ENCODE results near the gene SRPX.

SRPX gene

GRCh38 chrX:38211891-38212635, 8.6 kb downstream of the SRPX start:
- in situ Hi-C loops (cut with MboI; ENCODE audit: low sequenced_read_pairs), result no loop called here

GRCh38 chrX:38206542-38206941, 14.1 kb downstream of the SRPX start:
- in situ Hi-C loops (cut with MboI; ENCODE audit: low sequenced_read_pairs), result no loop called here

GRCh38 chrX:38206036-38206435, 14.6 kb downstream of the SRPX start:
- in situ Hi-C loops (cut with MboI; ENCODE audit: low sequenced_read_pairs), result no loop called here

- in situ Hi-C loops (cut with MboI; ENCODE audit: low sequenced_read_pairs), result no loop called here
Measured at GRCh38 chrX:38205039-38205438, 15.6 kb downstream of the SRPX start.

GRCh38 chrX:38192007-38192810, 28.5 kb downstream of the SRPX start:
- in situ Hi-C loops (cut with MboI; ENCODE audit: low sequenced_read_pairs), result no loop called here

GRCh38 chrX:38189431-38190250, 31.0 kb downstream of the SRPX start:
- in situ Hi-C loops (cut with MboI; ENCODE audit: low sequenced_read_pairs), result no loop called here

GRCh38 chrX:38183596-38183995, 37.1 kb downstream of the SRPX start:
- in situ Hi-C loops (cut with MboI; ENCODE audit: low sequenced_read_pairs), result no loop called here

GRCh38 chrX:38181357-38181756, 39.3 kb downstream of the SRPX start:
- in situ Hi-C loops (cut with MboI; ENCODE audit: low sequenced_read_pairs), result no loop called here

GRCh38 chrX:38178396-38178795, 42.3 kb downstream of the SRPX start:
- in situ Hi-C loops (cut with MboI; ENCODE audit: low sequenced_read_pairs), result no loop called here

GRCh38 chrX:38175139-38175538, 45.5 kb downstream of the SRPX start:
- in situ Hi-C loops (cut with MboI; ENCODE audit: low sequenced_read_pairs), result no loop called here

GRCh38 chrX:38172596-38172995, 48.1 kb downstream of the SRPX start:
- in situ Hi-C loops (cut with MboI; ENCODE audit: low sequenced_read_pairs), result no loop called here

- in situ Hi-C loops (cut with MboI; ENCODE audit: low sequenced_read_pairs), result no loop called here
Measured at GRCh38 chrX:38170556-38170955, 50.1 kb downstream of the SRPX start.

GRCh38 chrX:38166478-38167083, 54.1 kb downstream of the SRPX start:
- in situ Hi-C loops (cut with MboI; ENCODE audit: low sequenced_read_pairs), result no loop called here

GRCh38 chrX:38165023-38165422, 55.6 kb downstream of the SRPX start:
- in situ Hi-C loops (cut with MboI; ENCODE audit: low sequenced_read_pairs), result no loop called here

- in situ Hi-C loops (cut with MboI; ENCODE audit: low sequenced_read_pairs), result no loop called here
Measured at GRCh38 chrX:38163193-38163592, 57.5 kb downstream of the SRPX start.

- in situ Hi-C loops (cut with MboI; ENCODE audit: low sequenced_read_pairs), result no loop called here
Measured at GRCh38 chrX:38156838-38157237, 63.8 kb downstream of the SRPX start.

- in situ Hi-C loops (cut with MboI; ENCODE audit: low sequenced_read_pairs), result no loop called here
Measured at GRCh38 chrX:38154818-38155217, 65.9 kb downstream of the SRPX start.

- in situ Hi-C loops (cut with MboI; ENCODE audit: low sequenced_read_pairs), result no loop called here
Measured at GRCh38 chrX:38154340-38154739, 66.3 kb downstream of the SRPX start.

- in situ Hi-C loops (cut with MboI; ENCODE audit: low sequenced_read_pairs), result no loop called here
Measured at GRCh38 chrX:38151441-38151840, 69.2 kb downstream of the SRPX start.

- in situ Hi-C loops (cut with MboI; ENCODE audit: low sequenced_read_pairs), result no loop called here
Measured at GRCh38 chrX:38150993-38151392, 69.7 kb downstream of the SRPX start.

GRCh38 chrX:38149016-38149415, 71.7 kb downstream of the SRPX start:
- in situ Hi-C loops (cut with MboI; ENCODE audit: low sequenced_read_pairs), result no loop called here

Measured in hTERT RPE-1 (cell line).